Trophoblast cell (in vitro differentiated cells and primary cell): Measurements from ENCODE around the gene PLCG2.
"Not testable (repeated sequence)": the region's sequence is repeated elsewhere in the genome, so short reads cannot be mapped to it uniquely, and the experiment has no call there.

Experiments used
- DNase-seq, 2 donors: peaks; one replicate each; pipeline ENCODE4 v3.0.0-alpha.2; 2016
- H2AFZ ChIP-seq: 2 replicates; pipeline ENCODE4 v1.6.1; 2013; ENCODE audit warnings: low read length, moderate library complexity, mild to moderate bottlenecking; ENCODE audit not compliant: insufficient read depth, poor library complexity
- H2AK5ac ChIP-seq: 2 replicates; pipeline ENCODE4 v1.6.1; 2013; ENCODE audit warnings: mild to moderate bottlenecking, low read length
- H2BK120ac ChIP-seq: 2 replicates; pipeline ENCODE4 v1.6.1; 2013; ENCODE audit warnings: low read length, mild to moderate bottlenecking, moderate library complexity; ENCODE audit not compliant: insufficient read depth, poor library complexity
- H2BK12ac ChIP-seq: 2 replicates; pipeline ENCODE4 v1.6.1; 2013; ENCODE audit warnings: mild to moderate bottlenecking, low read length, moderate library complexity
- H2BK5ac ChIP-seq: 2 replicates; pipeline ENCODE4 v1.6.1; 2013; ENCODE audit warnings: low read length, low read depth, moderate library complexity, mild to moderate bottlenecking; ENCODE audit not compliant: poor library complexity
- H3K14ac ChIP-seq: 2 replicates; pipeline ENCODE4 v1.6.1; 2013; ENCODE audit warnings: mild to moderate bottlenecking, low read length
- H3K18ac ChIP-seq: 2 replicates; pipeline ENCODE4 v1.6.1; 2013; ENCODE audit warnings: mild to moderate bottlenecking, low read length
- H3K23ac ChIP-seq: 2 replicates; pipeline ENCODE4 v1.6.1; 2013; ENCODE audit warnings: low read length
- H3K27ac ChIP-seq: 2 replicates; pipeline ENCODE4 v1.5.1; 2013; ENCODE audit warnings: low read depth, mild to moderate bottlenecking, inconsistent platforms, low read length, moderate library complexity
- H3K27me3 ChIP-seq: 2 replicates; pipeline ENCODE4 v1.6.1; 2013; ENCODE audit warnings: inconsistent platforms, mild to moderate bottlenecking, low read length, moderate library complexity; ENCODE audit not compliant: insufficient read depth
- H3K36me3 ChIP-seq, 2 experiments: 1 replicate in 1 of 2; 2 replicates in 1 of 2; pipeline ENCODE4 v1.6.1; 2013; ENCODE audit warnings: low read length in 2 of 2, mild to moderate bottlenecking in 2 of 2, moderate library complexity in 1 of 2; ENCODE audit not compliant: insufficient read depth in 2 of 2, control insufficient read depth in 1 of 2
- H3K4ac ChIP-seq: 2 replicates; pipeline ENCODE4 v1.6.1; 2013; ENCODE audit warnings: low read depth, mild to moderate bottlenecking, low read length, moderate library complexity
- H3K4me1 ChIP-seq, 2 experiments: 1 replicate in 1 of 2; 2 replicates in 1 of 2; pipeline ENCODE4 v1.6.1; 2013; ENCODE audit warnings: low read length in 2 of 2, mild to moderate bottlenecking in 2 of 2, moderate library complexity in 1 of 2; ENCODE audit not compliant: insufficient read depth in 2 of 2, control insufficient read depth in 1 of 2
- H3K4me2 ChIP-seq: 2 replicates; pipeline ENCODE4 v1.6.1; 2013; ENCODE audit warnings: inconsistent platforms, mild to moderate bottlenecking, low read length, moderate library complexity
- H3K4me3 ChIP-seq: 2 replicates; pipeline ENCODE4 v1.5.1; 2013; ENCODE audit warnings: mild to moderate bottlenecking, low read depth, low read length, inconsistent platforms
- H3K79me1 ChIP-seq: one replicate; pipeline ENCODE4 v1.6.1; 2013; ENCODE audit warnings: low read length
- H3K79me2 ChIP-seq: 2 replicates; pipeline ENCODE4 v1.6.1; 2013; ENCODE audit warnings: low read length, mild to moderate bottlenecking; ENCODE audit not compliant: control insufficient read depth, insufficient read depth, poor library complexity
- H3K9ac ChIP-seq: 2 replicates; pipeline ENCODE4 v1.6.1; 2013; ENCODE audit warnings: mild to moderate bottlenecking, low read length
- H3K9me3 ChIP-seq: 2 replicates; pipeline ENCODE4 v1.6.1; 2013; ENCODE audit warnings: low read depth, mild to moderate bottlenecking, control low read depth, inconsistent platforms, low read length; ENCODE audit not compliant: insufficient read depth
- H4K12ac ChIP-seq: 2 replicates; pipeline ENCODE4 v1.6.1; 2013; ENCODE audit warnings: low read depth, mild to moderate bottlenecking, low read length, moderate library complexity
- H4K8ac ChIP-seq: 2 replicates; pipeline ENCODE4 v1.6.1; 2013; ENCODE audit warnings: low read depth, mild to moderate bottlenecking, low read length, moderate library complexity
- H4K91ac ChIP-seq: one replicate; pipeline ENCODE4 v1.6.1; 2013; ENCODE audit warnings: low read depth, mild to moderate bottlenecking, low read length, moderate library complexity
- WGBS: extraction: QIAGEN DNeasy Blood & Tissue Kit; methylation state at CpG from one replicate; pipeline ENCODE4 v1.1.7; 2013; ENCODE audit warnings: missing lambda C conversion rate; ENCODE audit not compliant: insufficient read length, insufficient coverage; ENCODE audit errors: extremely low coverage; 5-methylcytosine and 5-hydroxymethylcytosine counted together

Gene PLCG2

GRCh38 chr16:81801724-81802123, 22.6 kb downstream of the PLCG2 start:
- not testable (repeated sequence) for H3K79me1 ChIP-seq, H4K8ac ChIP-seq, H3K9me3 ChIP-seq, H2BK120ac ChIP-seq, H3K4ac ChIP-seq, H3K9ac ChIP-seq, H3K4me3 ChIP-seq, H3K4me2 ChIP-seq, H3K23ac ChIP-seq, H4K91ac ChIP-seq, H3K4me1 ChIP-seq, H2AFZ ChIP-seq, H2BK12ac ChIP-seq, H3K14ac ChIP-seq, H3K27me3 ChIP-seq, H3K27ac ChIP-seq, H4K12ac ChIP-seq, H3K79me2 ChIP-seq, H2AK5ac ChIP-seq, H2BK5ac ChIP-seq, DNase-seq, H3K18ac ChIP-seq, H3K36me3 ChIP-seq
- WGBS = no CpG with 5 or more reads among the region's 5 CpGs

- no peak overlapping the region for H2BK5ac ChIP-seq
- H3K79me1 ChIP-seq = no peaks in the 10 kb centered on the region
- no peak overlapping the region for H3K4me2 ChIP-seq
- no peak overlapping the region for H3K4me3 ChIP-seq
- H2AFZ ChIP-seq = no peak overlapping the region
- H3K18ac ChIP-seq = no peak overlapping the region
- no peak overlapping the region for H4K8ac ChIP-seq
- no peak for DNase-seq
- H3K79me2 ChIP-seq = no peaks in the 10 kb centered on the region
- H2BK120ac ChIP-seq = no peak overlapping the region
- H2AK5ac ChIP-seq = no peak overlapping the region
- WGBS = no CpG with 5 or more reads among the region's 3 CpGs
- H3K14ac ChIP-seq = no peak overlapping the region
- no peak overlapping the region for H3K23ac ChIP-seq
- no peaks in the 10 kb centered on the region for H3K9me3 ChIP-seq
- no peaks in the 10 kb centered on the region for H3K4me1 ChIP-seq
- no peak overlapping the region for H3K9ac ChIP-seq
- no peak overlapping the region for H2BK12ac ChIP-seq
- H3K4ac ChIP-seq = no peak overlapping the region
- no peaks in the 10 kb centered on the region for H3K27me3 ChIP-seq
- H4K12ac ChIP-seq = no peak overlapping the region
- H3K36me3 ChIP-seq = no peaks in the 10 kb centered on the region
- H4K91ac ChIP-seq = no peak overlapping the region
- H3K27ac ChIP-seq = no peak overlapping the region
These were observed 24.2 kb downstream of the PLCG2 start for GRCh38 chr16:81803332-81803731.

GRCh38 chr16:81804134-81804610, 25.1 kb downstream of the PLCG2 start:
- Histone ChIP-seq H3K23ac (no peak overlapping the region), H2AFZ (no peak overlapping the region), H3K4me3 (no peak overlapping the region), H2BK5ac (no peak overlapping the region), H4K91ac (no peak overlapping the region), H2AK5ac (no peak overlapping the region), H2BK12ac (no peak overlapping the region), H3K4ac (no peak overlapping the region), H3K18ac (no peak overlapping the region), H3K9me3 (peaks cover 2% of the 10 kb centered on the region), H4K12ac (no peak overlapping the region), H3K79me2 (no peaks in the 10 kb centered on the region), H3K4me2 (no peak overlapping the region), H3K79me1 (no peaks in the 10 kb centered on the region), H3K9ac (no peak overlapping the region), H3K36me3 (no peaks in the 10 kb centered on the region), H3K14ac (no peak overlapping the region), H3K27me3 (no peaks in the 10 kb centered on the region), H3K27ac (no peak overlapping the region), H3K4me1 (no peaks in the 10 kb centered on the region), H4K8ac (no peak overlapping the region), H2BK120ac (no peak overlapping the region)
- DNase-seq = no peak
- no CpG with 5 or more reads among the region's 2 CpGs for WGBS

DNA sequence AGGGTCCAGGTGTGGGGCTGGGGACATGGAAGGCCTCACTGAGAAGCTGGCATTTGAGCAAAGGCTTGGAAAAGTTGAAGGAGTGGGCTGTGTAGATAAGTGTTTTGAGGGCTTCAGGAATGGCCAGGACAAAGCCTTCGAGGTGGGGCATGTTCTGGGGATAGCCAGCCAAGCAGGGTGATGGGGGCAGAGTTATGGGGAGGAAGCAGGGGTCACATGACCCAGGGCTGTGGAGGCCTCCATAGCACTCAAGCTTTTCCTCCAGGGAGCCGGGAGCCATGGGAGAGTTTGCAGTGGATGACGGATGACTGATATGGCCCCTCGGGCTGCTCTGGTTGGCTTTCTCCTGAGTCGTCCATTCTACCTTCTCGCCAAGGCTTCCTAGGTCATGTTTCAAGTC, 27.6 kb downstream of the PLCG2 start:
- DNase-seq = no peak
- WGBS = no CpG with 5 or more reads among the region's 6 CpGs
- no peaks in the 10 kb centered on the region for H3K79me1 ChIP-seq

More for the DNA sequence above, 27.6 kb downstream of the PLCG2 start:
- Histone ChIP-seq H3K18ac (no peak overlapping the region), H3K27ac (no peak overlapping the region), H2AK5ac (no peak overlapping the region), H4K12ac (no peak overlapping the region), H3K79me2 (no peaks in the 10 kb centered on the region), H3K4me2 (no peak overlapping the region), H2AFZ (no peak overlapping the region), H3K27me3 (no peaks in the 10 kb centered on the region), H3K14ac (no peak overlapping the region), H2BK5ac (no peak overlapping the region), H3K4me3 (no peak overlapping the region), H4K91ac (no peak overlapping the region), H3K9me3 (peaks cover 2% of the 10 kb centered on the region), H4K8ac (no peak overlapping the region), H3K23ac (no peak overlapping the region), H3K4ac (no peak overlapping the region), H3K4me1 (no peaks in the 10 kb centered on the region), H2BK12ac (no peak overlapping the region), H3K9ac (no peak overlapping the region), H2BK120ac (no peak overlapping the region), H3K36me3 (no peaks in the 10 kb centered on the region)
